WTC11 (cell line): ENCODE measurements around the gene CALU. TPM values are rescaled to one million over a fixed set of nuclear protein-coding genes. Genes with fewer than 3 reads are reported as not detected.

ENCODE experiments used
- ATAC-seq: fragments of 200-7000 bp; cut with Tn5 transposase; 2 replicates; pipeline ENCODE4 v1.10.0; 2021; ENCODE audit warnings: mild to moderate bottlenecking, moderate library complexity
- CTCF ChIA-PET: fragments of 300-600 bp; sonication (Branson Sonifier 250); formaldehyde crosslinking; loops from one replicate; lab custom pipeline; 2021; ENCODE audit warnings: antibody characterized with exemption; lab: Charles Lee
- POLR2A ChIA-PET: fragments of 350-600 bp; sonication (Branson Sonifier 250); formaldehyde crosslinking; loops from one replicate; lab custom pipeline; 2021; ENCODE audit warnings: antibody characterized with exemption; lab: Charles Lee
- DNase-seq: peaks from one replicate; pipeline ENCODE4 v3.0.0; 2021; ENCODE audit warnings: low spot score
- H3K27ac Mint-ChIP-seq: 2 replicates; pipeline ENCODE4 v1.8.0; 2021; ENCODE audit warnings: mixed read lengths
- H3K27me3 Mint-ChIP-seq: 2 replicates; pipeline ENCODE4 v1.8.0; 2021; ENCODE audit warnings: low read depth, mild to moderate bottlenecking, moderate library complexity, mixed read lengths
- H3K36me3 Mint-ChIP-seq: 2 replicates; pipeline ENCODE4 v1.8.0; 2021; ENCODE audit warnings: mixed read lengths
- H3K4me1 Mint-ChIP-seq: 2 replicates; pipeline ENCODE4 v1.8.0; 2022; ENCODE audit warnings: mixed read lengths
- H3K4me3 Mint-ChIP-seq: 2 replicates; pipeline ENCODE4 v1.8.0; 2021; ENCODE audit warnings: mild to moderate bottlenecking, moderate library complexity, mixed read lengths
- H3K9me3 Mint-ChIP-seq: 2 replicates; pipeline ENCODE4 v1.8.0; 2021; ENCODE audit warnings: mixed read lengths
- ATF1 ChIP-seq: sonication (generic); formaldehyde crosslinking; IDR thresholded peaks from 2 replicates; pipeline ENCODE4 v1.8.1; 2023; ENCODE audit warnings: mild to moderate bottlenecking, moderate library complexity, missing genetic modification reagents
- CTCF ChIP-seq: fragments of 200-600 bp; IDR thresholded peaks from 2 replicates; pipeline ENCODE4 v1.8.0; 2022; ENCODE audit warnings: antibody characterized with exemption
- EMX1 ChIP-seq: fragments of 250-450 bp; sonication (Bioruptor Pico); IDR thresholded peaks from 2 replicates; pipeline ENCODE4 v1.8.0; 2021; ENCODE audit warnings: mild to moderate bottlenecking
- FOXP1 ChIP-seq: sonication (generic); formaldehyde crosslinking; IDR thresholded peaks from 2 replicates; pipeline ENCODE4 v1.8.0; 2022; ENCODE audit warnings: missing genetic modification reagents, mild to moderate bottlenecking, moderate library complexity, borderline replicate concordance
- GRHL2 ChIP-seq: fragments of 250-450 bp; sonication (Bioruptor Pico); IDR thresholded peaks from 2 replicates; pipeline ENCODE4 v1.8.0; 2022; ENCODE audit warnings: mild to moderate bottlenecking, moderate library complexity; ENCODE audit not compliant: insufficient replicate concordance, severe bottlenecking
- JUN ChIP-seq: sonication (generic); formaldehyde crosslinking; IDR thresholded peaks from 2 replicates; pipeline ENCODE4 v1.8.0; 2023; ENCODE audit warnings: mild to moderate bottlenecking, missing genetic modification reagents
- MXD4 ChIP-seq: fragments of 250-450 bp; sonication (Bioruptor Pico); IDR thresholded peaks from 2 replicates; pipeline ENCODE4 v1.8.0; 2021; ENCODE audit warnings: mild to moderate bottlenecking, moderate library complexity, borderline replicate concordance
- NFYB ChIP-seq: sonication (generic); formaldehyde crosslinking; conservative IDR thresholded peaks from 2 replicates; pipeline ENCODE4 v1.8.0; 2022; ENCODE audit warnings: low read depth, missing genetic modification reagents
- NR2C2 ChIP-seq: sonication (generic); formaldehyde crosslinking; IDR thresholded peaks from 2 replicates; pipeline ENCODE4 v1.8.0; 2022; ENCODE audit warnings: mild to moderate bottlenecking, missing genetic modification reagents
- RELA ChIP-seq: sonication (generic); formaldehyde crosslinking; IDR thresholded peaks from 2 replicates; pipeline ENCODE4 v1.8.1; 2022; ENCODE audit warnings: missing genetic modification reagents, mild to moderate bottlenecking, borderline replicate concordance
- TEAD1 ChIP-seq: sonication (generic); formaldehyde crosslinking; IDR thresholded peaks from 2 replicates; pipeline ENCODE4 v1.8.0; 2022; ENCODE audit warnings: mild to moderate bottlenecking, missing genetic modification reagents
- ZMAT4 ChIP-seq: fragments of 250-450 bp; sonication (Bioruptor Pico); IDR thresholded peaks from 2 replicates; pipeline ENCODE4 v1.9.0; 2021; ENCODE audit warnings: mild to moderate bottlenecking
- ZNF232 ChIP-seq: sonication (generic); formaldehyde crosslinking; IDR thresholded peaks from 2 replicates; pipeline ENCODE4 v1.8.0; 2022; ENCODE audit warnings: mild to moderate bottlenecking, missing genetic modification reagents
- total RNA-seq: library from RNA; stranded (reverse); gene quantifications from 3 replicates; pipeline ENCODE4 v1.2.3, GENCODE V29; 2021
- TF ChIP-seq, protein P1 (sequence below): sonication (generic); formaldehyde crosslinking; IDR thresholded peaks from 2 replicates; pipeline ENCODE4 v1.8.1; 2022; ENCODE audit warnings: mild to moderate bottlenecking, moderate library complexity, missing genetic modification reagents
- TF ChIP-seq, protein P2 (sequence below): sonication (generic); formaldehyde crosslinking; IDR thresholded peaks from 2 replicates; pipeline ENCODE4 v1.8.1; 2022; ENCODE audit warnings: mild to moderate bottlenecking, missing genetic modification reagents, moderate library complexity, borderline replicate concordance
- TF ChIP-seq, protein P3 (sequence below): sonication (generic); formaldehyde crosslinking; conservative IDR thresholded peaks from 2 replicates; pipeline ENCODE4 v1.8.1; 2022; ENCODE audit warnings: mild to moderate bottlenecking, missing genetic modification reagents

The CALU gene
- total RNA-seq, 1 experiment from 2014 or later, result 150 TPM

DNA sequence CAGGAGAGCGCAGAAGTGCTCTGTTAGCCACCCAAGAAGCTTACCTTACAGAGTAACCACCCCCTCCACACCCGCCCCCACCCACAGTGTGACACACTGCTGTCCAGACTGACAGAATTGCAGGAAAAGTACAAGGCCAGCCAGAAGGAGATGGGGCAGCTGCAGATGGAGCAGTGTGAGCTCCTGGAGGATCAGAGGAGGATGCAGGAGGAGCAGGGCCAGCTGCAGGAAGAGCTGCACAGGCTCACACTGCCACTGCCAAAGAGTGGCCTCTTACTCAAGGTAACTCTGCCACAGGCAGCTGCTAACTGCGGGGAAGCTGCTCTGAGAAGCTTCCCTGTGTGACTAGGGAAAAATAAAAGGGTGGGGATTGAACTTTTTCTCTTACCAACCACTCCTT, 70.2 kb downstream of the CALU start (continued):
- TF ChIP-seq, protein P1, sequence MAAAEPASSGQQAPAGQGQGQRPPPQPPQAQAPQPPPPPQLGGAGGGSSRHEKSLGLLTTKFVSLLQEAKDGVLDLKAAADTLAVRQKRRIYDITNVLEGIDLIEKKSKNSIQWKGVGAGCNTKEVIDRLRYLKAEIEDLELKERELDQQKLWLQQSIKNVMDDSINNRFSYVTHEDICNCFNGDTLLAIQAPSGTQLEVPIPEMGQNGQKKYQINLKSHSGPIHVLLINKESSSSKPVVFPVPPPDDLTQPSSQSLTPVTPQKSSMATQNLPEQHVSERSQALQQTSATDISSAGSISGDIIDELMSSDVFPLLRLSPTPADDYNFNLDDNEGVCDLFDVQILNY (CRISPR knock-in tag), result no peak
- TF ChIP-seq MXD4 (CRISPR knock-in tag), result no peak

DNA sequence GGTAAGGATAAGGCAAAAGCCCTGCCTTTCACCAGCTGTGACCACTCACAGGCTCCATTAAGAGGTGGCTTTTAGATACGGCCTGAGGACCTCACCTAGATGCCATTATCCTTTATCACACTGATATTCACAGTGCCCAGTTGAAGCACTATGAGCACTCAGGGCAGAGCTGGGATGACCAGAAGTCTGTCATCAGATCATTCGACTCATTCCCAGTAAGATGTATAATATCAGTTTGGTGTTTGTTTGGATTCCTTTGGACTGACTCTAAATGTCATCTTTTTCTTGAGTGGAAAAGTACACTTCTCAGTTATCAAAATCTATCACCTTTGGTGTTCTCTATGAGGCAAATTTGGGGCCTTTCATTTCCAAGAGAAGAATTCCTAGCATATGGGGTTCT, 71.3 kb downstream of the CALU start:
- CTCF ChIA-PET, result no interaction called here
- H3K9me3 Mint-ChIP-seq, result no peaks in the 10 kb centered on the region
- ATAC-seq, result no peak

DNA sequence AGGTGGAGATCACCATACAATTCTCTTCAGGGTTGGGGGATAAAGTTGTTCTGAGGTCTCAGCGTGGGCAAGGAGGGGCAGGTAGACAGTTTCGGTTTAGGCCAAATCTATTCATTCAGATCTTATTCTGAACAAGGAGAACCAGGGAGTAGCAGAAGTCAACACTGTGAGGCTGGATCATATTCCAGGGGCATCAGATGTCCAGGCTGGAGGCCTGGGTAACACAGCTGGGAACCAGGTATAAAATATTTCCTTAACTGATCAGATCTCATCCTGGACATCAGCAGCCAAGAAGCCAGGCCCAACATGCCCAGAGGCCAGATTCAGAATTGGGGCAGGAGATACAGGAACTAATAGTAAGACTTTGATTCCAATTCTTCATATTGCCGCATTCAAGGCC, 71.8 kb downstream of the CALU start:
- Mint-ChIP-seq H3K27ac (no peak overlapping the region), H3K27me3 (no peaks in the 10 kb centered on the region), H3K4me3 (no peak overlapping the region), H3K9me3 (no peaks in the 10 kb centered on the region), H3K36me3 (peaks cover 19% of the 10 kb centered on the region), H3K4me1 (no peaks in the 10 kb centered on the region)
- ChIA-PET CTCF (interaction anchor here (2.1 kb wide), 1 partner anchor 22 kb away, joined by 12 read pairs; no protein-coding TSS in a partner anchor), POLR2A (no interaction called here)
- TF ChIP-seq MXD4 (CRISPR knock-in tag) (no peak), RELA (CRISPR knock-in tag) (no peak)
- ATAC-seq (no peak), DNase-seq (no peak)

More for the DNA sequence above, 71.3 kb downstream of the CALU start:
- H3K27ac Mint-ChIP-seq, result no peak overlapping the region
- POLR2A ChIA-PET, result interaction anchor here (0.8 kb wide), 1 partner anchor 22 kb away, joined by 3 read pairs; no protein-coding TSS in a partner anchor
- DNase-seq, result no peak
- H3K4me3 Mint-ChIP-seq, result no peak overlapping the region
- no peaks in the 10 kb centered on the region for H3K4me1 Mint-ChIP-seq
- TF ChIP-seq NFYB (CRISPR knock-in tag) (no peak), NR2C2 (CRISPR knock-in tag) (no peak), TEAD1 (CRISPR knock-in tag) (no peak), GRHL2 (no peak), EMX1 (CRISPR knock-in tag) (no peak), JUN (CRISPR knock-in tag) (no peak), ZNF232 (CRISPR knock-in tag) (no peak), ZMAT4 (no peak), FOXP1 (CRISPR knock-in tag) (no peak), CTCF (no peak), ATF1 (no peak)
- TF ChIP-seq, protein P2, sequence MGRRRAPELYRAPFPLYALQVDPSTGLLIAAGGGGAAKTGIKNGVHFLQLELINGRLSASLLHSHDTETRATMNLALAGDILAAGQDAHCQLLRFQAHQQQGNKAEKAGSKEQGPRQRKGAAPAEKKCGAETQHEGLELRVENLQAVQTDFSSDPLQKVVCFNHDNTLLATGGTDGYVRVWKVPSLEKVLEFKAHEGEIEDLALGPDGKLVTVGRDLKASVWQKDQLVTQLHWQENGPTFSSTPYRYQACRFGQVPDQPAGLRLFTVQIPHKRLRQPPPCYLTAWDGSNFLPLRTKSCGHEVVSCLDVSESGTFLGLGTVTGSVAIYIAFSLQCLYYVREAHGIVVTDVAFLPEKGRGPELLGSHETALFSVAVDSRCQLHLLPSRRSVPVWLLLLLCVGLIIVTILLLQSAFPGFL (CRISPR knock-in tag), result no peak
- TF ChIP-seq, protein P3, sequence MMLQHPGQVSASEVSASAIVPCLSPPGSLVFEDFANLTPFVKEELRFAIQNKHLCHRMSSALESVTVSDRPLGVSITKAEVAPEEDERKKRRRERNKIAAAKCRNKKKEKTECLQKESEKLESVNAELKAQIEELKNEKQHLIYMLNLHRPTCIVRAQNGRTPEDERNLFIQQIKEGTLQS (CRISPR knock-in tag), result no peak
- H3K36me3 Mint-ChIP-seq, result peaks cover 24% of the 10 kb centered on the region
- H3K27me3 Mint-ChIP-seq, result no peaks in the 10 kb centered on the region
